Femur (tissue), 1 donor: Measurements from ENCODE around the gene NBPF26.
"Not testable (repeated sequence)": the region's sequence is repeated elsewhere in the genome, so short reads cannot be mapped to it uniquely, and the experiment has no call there.

ENCODE experiments used
- DNase-seq: peaks from one replicate; pipeline ENCODE4 v3.0.0-alpha.2; 2017

NBPF26 gene

GRCh38 chr1:120859615-120860234 lies 136.0 kb downstream of the NBPF26 start:
- DNase-seq: not testable (repeated sequence)

GRCh38 chr1:120878206-120878605 lies 154.5 kb downstream of the NBPF26 start:
- DNase-seq: not testable (repeated sequence)

DNA sequence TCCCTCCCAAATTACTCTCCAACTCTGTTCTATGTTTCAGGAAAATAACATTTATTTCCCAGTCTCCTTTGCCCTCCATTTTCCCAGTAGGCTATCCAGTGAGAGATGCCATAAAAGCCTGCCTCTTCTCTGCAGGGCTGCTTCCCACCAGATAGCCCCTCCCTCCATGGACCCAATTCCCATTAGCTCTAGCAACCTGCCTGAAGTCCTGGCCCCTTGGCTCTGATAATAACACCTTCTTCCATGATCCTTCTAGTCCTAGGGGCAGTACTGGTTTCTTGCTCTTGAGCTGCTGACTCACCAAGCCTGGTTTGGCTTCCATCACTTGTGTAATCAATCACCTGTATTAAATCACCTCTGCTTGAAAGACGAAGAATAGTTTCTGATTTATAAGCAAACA lies 156.3 kb downstream of the NBPF26 start:
- not testable (repeated sequence) for DNase-seq

DNA sequence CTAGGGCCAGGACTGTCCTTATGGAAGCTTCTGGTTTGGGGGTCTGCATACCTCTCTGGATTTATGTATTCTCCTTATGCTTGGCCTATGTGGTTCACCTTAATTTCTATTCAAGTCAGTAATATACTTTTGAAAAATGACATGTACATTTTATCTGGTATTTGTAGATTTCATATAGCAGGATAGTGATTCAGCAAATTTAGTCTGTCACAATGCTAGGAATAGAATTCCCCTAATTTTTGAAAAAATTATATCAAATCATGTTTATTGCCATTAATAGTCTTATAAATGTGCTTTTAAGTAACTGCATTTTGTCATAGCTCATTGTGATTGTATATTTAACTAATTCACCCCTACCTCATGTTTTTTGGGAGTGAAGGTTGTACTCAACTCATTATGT lies 158.2 kb downstream of the NBPF26 start:
- not testable (repeated sequence) for DNase-seq
